ENCODE results near the gene TMEM72. TPM values are rescaled to one million over a fixed set of nuclear protein-coding genes. Genes with fewer than 3 reads are reported as not detected.
A peak's percentile ranks its signal among the peaks of the same experiment; 100 is the strongest.

TMEM72 gene
- total and polyA plus RNA-seq, 2 of the 13 experiments (the other 11 are each of a cell fraction or from before 2014, with no cell fraction given) = 0.04 TPM; not detected in 1

DNA sequence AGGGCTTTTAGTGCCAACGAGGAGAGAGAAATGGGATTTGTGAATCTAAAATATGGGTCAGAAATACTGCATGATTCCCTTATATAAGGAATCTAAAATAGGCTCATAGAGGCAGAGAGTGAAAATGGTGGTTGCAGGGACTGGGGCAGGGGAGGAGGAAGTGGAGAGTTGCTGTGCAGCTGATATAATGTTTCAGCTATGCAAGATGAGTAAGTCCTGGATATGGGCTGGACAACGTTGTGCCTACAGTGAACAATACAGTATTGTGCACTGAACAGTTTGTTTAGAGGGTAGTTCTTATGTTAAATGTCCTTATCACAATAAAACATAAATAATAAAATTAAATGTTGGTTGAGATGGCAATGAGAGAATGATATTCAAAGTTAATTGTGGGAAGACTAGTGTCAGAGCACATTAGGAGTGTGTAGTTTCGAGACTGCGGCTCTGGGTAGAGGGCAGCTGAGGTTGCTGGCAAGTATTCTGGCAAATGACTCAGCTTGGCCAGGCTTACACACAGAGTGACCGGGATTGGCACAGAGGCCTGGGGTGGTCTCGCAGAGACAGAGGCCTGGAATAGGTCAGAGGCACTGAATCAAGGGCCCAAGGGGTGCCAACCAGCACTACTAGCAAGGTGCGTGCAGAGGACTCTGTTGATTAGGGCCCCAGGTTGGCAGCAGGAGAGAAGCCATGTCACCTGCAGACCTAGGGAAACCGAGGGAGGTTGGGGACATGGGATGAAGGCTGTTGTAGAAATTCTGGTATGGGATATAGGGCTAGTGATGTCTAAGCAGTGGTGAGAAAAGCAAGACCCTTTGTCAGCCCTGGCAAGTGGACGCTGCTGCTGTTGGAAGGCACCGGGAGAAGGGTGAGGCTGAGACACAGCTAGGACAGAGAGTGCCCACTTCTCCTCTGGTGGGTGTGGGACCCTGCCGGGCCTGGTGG is 70.3 kb downstream of the TMEM72 start:
- Histone ChIP-seq H3K9me3 (ENCODE audit: low read length) (no peaks in the 10 kb centered on the region), H3K9ac (ENCODE audit: insufficient read depth, low read depth, low read length) (peak overlapping the region; percentile 72), H3K4me1 (ENCODE audit: insufficient read depth, low read length) (peaks cover 69% of the 10 kb centered on the region), H3K27me3 (ENCODE audit: control insufficient read depth in 1 of 2, insufficient read depth in 2 of 2, low read length in 2 of 2) (no peaks in the 10 kb centered on the region; a peak in 1 of 5 replicates), H2AFZ (ENCODE audit: low read length) (no peak overlapping the region), H3K79me2 (ENCODE audit: insufficient read depth, low read length) (peaks cover 32% of the 10 kb centered on the region), H3K4me3 (replicated peaks in 1 of 3; ENCODE audit: insufficient read depth in 1 of 3, low read depth in 2 of 3, low read length in 3 of 3) (peak overlapping the region in 2 of 3 experiments; percentile 12 to 24; a peak in 2 of 6 replicates), H3K36me3 (replicated peaks in 1 of 2; ENCODE audit: control insufficient read depth in 1 of 2, insufficient read depth in 2 of 2, low read length in 2 of 2) (peaks cover 6 to 50% of the 10 kb centered on the region in 2 experiments; a peak in 3 of 5 replicates), H4K20me1 (ENCODE audit: insufficient read depth, low read length) (peaks cover 21% of the 10 kb centered on the region), H3K27ac (ENCODE audit: extremely low read length, insufficient read depth, low read length) (peak overlapping the region; percentile 97), H3K4me2 (ENCODE audit: low read depth, low read length) (peak overlapping the region; percentile 90)
- WGBS (ENCODE audit: low lambda C conversion rate) = 67% methylated on average over 9 of the region's 11 CpGs
- ChIA-PET POLR2A (interaction anchor here (0.9 to 12.6 kb wide), 14 partner anchors 9 to 1561 kb away, joined by 3 to 863 read pairs (median 6); partner anchors contain the start of genes RASSF4, TMEM72 and ZNF22), CTCF (ENCODE audit: low intra/inter-chr PET ratio, low total read pairs) (no interaction called here)
- in situ Hi-C loops (cut with HindIII; ENCODE audit: extremely low pct_ligation_motif_present, low pct_unique_long_range_greater_than_20kb) (no loop called here), intact Hi-C loops (cut with micrococcal nuclease; ENCODE audit: unreplicated experiment) (loop anchor here (1.0 kb wide), 1 partner anchor 15 kb away; no protein-coding TSS in a partner anchor)
- peak; percentile 43 for ATAC-seq
- peak; percentile 86 for DNase-seq (ENCODE audit: low spot score)
- no peak for FAIRE-seq
- TSS peak; percentile 35 for BruUV-seq (replicated peaks)
- TF ChIP-seq, protein P1, sequence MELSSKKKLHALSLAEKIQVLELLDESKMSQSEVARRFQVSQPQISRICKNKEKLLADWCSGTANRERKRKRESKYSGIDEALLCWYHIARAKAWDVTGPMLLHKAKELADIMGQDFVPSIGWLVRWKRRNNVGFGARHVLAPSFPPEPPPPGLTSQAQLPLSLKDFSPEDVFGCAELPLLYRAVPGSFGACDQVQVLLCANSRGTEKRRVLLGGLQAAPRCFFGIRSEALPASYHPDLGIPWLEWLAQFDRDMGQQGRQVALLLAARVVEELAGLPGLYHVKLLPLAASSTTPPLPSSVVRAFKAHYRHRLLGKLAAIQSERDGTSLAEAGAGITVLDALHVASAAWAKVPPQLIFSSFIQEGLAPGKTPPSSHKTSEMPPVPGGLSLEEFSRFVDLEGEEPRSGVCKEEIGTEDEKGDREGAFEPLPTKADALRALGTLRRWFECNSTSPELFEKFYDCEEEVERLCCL (CRISPR knock-in tag; IDR thresholded peaks at IDR 0.05; ENCODE audit: borderline replicate concordance) = no peak
- no peak for TF ChIP-seq TCF7L2 (IDR thresholded peaks at IDR 0.05; ENCODE audit: low read depth, low read length)
- TF ChIP-seq PCBP1 (IDR thresholded peaks at IDR 0.05; ENCODE audit: borderline replicate concordance, low read depth, low read length) = no peak
- TF ChIP-seq RAD51 (IDR thresholded peaks at IDR 0.05; ENCODE audit: borderline replicate concordance) = no peak
- TF ChIP-seq ZMYM4 (CRISPR knock-in tag; IDR thresholded peaks at IDR 0.05) = no peak
- TF ChIP-seq SCMH1 (CRISPR knock-in tag; IDR thresholded peaks at IDR 0.05; ENCODE audit: borderline replicate concordance) = no peak
- TF ChIP-seq NAIF1 (CRISPR knock-in tag; IDR thresholded peaks at IDR 0.05; ENCODE audit: borderline replicate concordance) = no peak
- TF ChIP-seq SALL2 (CRISPR knock-in tag; IDR thresholded peaks at IDR 0.05) = no peak
- no peak for TF ChIP-seq PRPF4 (IDR thresholded peaks at IDR 0.05; ENCODE audit: low read depth, low read length, poor library complexity, severe bottlenecking)
- TF ChIP-seq, protein P2, sequence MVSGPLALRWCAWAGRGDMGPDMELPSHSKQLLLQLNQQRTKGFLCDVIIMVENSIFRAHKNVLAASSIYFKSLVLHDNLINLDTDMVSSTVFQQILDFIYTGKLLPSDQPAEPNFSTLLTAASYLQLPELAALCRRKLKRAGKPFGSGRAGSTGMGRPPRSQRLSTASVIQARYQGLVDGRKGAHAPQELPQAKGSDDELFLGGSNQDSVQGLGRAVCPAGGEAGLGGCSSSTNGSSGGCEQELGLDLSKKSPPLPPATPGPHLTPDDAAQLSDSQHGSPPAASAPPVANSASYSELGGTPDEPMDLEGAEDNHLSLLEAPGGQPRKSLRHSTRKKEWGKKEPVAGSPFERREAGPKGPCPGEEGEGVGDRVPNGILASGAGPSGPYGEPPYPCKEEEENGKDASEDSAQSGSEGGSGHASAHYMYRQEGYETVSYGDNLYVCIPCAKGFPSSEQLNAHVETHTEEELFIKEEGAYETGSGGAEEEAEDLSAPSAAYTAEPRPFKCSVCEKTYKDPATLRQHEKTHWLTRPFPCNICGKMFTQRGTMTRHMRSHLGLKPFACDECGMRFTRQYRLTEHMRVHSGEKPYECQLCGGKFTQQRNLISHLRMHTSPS (CRISPR knock-in tag; IDR thresholded peaks at IDR 0.05; ENCODE audit: low read depth) = 0 out of 2 replicates have a peak, but pooled peaks have one; percentile 35
- TF ChIP-seq, protein P3, sequence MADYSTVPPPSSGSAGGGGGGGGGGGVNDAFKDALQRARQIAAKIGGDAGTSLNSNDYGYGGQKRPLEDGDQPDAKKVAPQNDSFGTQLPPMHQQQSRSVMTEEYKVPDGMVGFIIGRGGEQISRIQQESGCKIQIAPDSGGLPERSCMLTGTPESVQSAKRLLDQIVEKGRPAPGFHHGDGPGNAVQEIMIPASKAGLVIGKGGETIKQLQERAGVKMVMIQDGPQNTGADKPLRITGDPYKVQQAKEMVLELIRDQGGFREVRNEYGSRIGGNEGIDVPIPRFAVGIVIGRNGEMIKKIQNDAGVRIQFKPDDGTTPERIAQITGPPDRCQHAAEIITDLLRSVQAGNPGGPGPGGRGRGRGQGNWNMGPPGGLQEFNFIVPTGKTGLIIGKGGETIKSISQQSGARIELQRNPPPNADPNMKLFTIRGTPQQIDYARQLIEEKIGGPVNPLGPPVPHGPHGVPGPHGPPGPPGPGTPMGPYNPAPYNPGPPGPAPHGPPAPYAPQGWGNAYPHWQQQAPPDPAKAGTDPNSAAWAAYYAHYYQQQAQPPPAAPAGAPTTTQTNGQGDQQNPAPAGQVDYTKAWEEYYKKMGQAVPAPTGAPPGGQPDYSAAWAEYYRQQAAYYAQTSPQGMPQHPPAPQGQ (CRISPR knock-in tag; IDR thresholded peaks at IDR 0.05; ENCODE audit: borderline replicate concordance) = no peak
- no peak for TF ChIP-seq RFXAP (CRISPR knock-in tag; IDR thresholded peaks at IDR 0.05; ENCODE audit: borderline replicate concordance)
- TF ChIP-seq TSC22D2 (CRISPR knock-in tag; IDR thresholded peaks at IDR 0.05; ENCODE audit: borderline replicate concordance) = no peak
